ENCODE results near the gene GPS1. TPM values are rescaled to one million over a fixed set of nuclear protein-coding genes. Genes with fewer than 3 reads are reported as not detected.

GPS1 gene
- total RNA-seq, 1 donor = 85.5 TPM

- DNase-seq (ENCODE audit: low read depth) = no peak
- TF ChIP-seq CTCF (IDR thresholded peaks at IDR 0.05; ENCODE audit: insufficient read depth, low read length) = no peak
- no peak overlapping the region for H3K4me3 ChIP-seq (ENCODE audit: low read depth, low read length)
Measured at GRCh38 chr17:82083533-82084359, 32.0 kb downstream of the GPS1 start.

- no peak for DNase-seq (ENCODE audit: low read depth)
- TF ChIP-seq CTCF (IDR thresholded peaks at IDR 0.05; ENCODE audit: insufficient read depth, low read length) = no peak
- no peak overlapping the region for H3K4me3 ChIP-seq (ENCODE audit: low read depth, low read length)
Measured at GRCh38 chr17:82084373-82085030, 32.8 kb downstream of the GPS1 start.

- H3K4me3 ChIP-seq (ENCODE audit: low read depth, low read length) = no peak overlapping the region
- no peak for DNase-seq (ENCODE audit: low read depth)
- TF ChIP-seq CTCF (IDR thresholded peaks at IDR 0.05; ENCODE audit: insufficient read depth, low read length) = no peak
Measured at GRCh38 chr17:82085031-82085861, 33.5 kb downstream of the GPS1 start.

GRCh38 chr17:82085931-82086764 is 34.5 kb downstream of the GPS1 start:
- no peak for TF ChIP-seq CTCF (IDR thresholded peaks at IDR 0.05; ENCODE audit: insufficient read depth, low read length)
- no peak for DNase-seq (ENCODE audit: low read depth)
- no peak overlapping the region for H3K4me3 ChIP-seq (ENCODE audit: low read depth, low read length)

- H3K4me3 ChIP-seq (ENCODE audit: low read depth, low read length) = no peak overlapping the region
- no peak for DNase-seq (ENCODE audit: low read depth)
- no peak for TF ChIP-seq CTCF (IDR thresholded peaks at IDR 0.05; ENCODE audit: insufficient read depth, low read length)
Measured at GRCh38 chr17:82086941-82087906, 35.5 kb downstream of the GPS1 start.
